GM19468 (cell line): ENCODE data around the gene HIBADH.
"Not testable (repeated sequence)": the region's sequence is repeated elsewhere in the genome, so short reads cannot be mapped to it uniquely, and the experiment has no call there.

Experiments
- ATAC-seq: cut with Tn5 transposase; IDR thresholded peaks from one replicate; pipeline ENCODE4 v1.9.1; 2021; ENCODE audit warnings: mild to moderate bottlenecking, moderate library complexity, moderate number of reproducible peaks; ENCODE audit not compliant: unreplicated experiment; ENCODE audit errors: extremely low read depth

The HIBADH gene

DNA sequence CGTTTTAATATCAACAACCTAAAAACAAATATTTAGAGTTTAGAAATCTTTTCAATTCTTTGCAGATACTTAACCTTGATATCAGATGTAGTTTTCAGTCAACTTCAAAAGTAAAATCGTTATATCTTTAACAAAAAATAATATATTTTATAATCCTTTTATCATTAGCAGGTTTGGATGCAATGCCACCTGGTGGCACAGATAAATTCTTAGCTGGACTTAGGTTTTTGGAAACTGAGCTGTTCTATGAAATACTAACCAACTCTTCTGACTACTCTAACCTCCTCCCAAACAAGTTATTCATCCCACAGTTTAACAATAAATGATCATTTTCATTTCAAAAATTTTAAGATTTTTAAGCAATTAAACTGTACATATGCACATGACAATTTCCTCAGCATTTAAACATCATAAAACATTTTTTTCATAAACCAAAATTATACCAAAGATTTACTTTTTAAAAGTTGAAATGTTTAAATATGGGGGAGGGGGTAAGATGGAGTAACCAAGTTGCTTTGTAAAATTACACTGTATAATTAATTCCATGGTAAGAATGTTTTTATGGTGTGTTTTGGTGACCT is 56.9 kb downstream of the HIBADH start:
- no peak for ATAC-seq

DNA sequence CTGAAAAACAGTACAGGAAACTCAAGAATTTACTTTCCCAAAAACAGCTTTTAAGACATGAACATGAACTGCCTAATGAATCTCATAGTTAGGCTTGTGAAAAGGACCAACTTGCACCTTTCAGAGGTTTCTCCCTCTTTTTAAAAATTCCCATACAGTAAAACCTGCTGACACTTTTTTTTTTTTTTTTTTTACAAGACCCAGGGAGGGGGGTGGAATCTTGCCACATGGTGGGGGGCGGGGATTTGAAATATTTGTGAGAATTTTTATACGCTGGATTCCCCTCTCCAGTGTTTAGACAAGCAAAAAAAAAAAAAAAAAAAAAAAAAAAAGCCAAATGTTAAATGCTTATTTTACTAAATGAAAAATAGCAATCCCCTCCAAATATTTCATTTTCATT is 57.4 kb downstream of the HIBADH start:
- ATAC-seq = no peak

DNA sequence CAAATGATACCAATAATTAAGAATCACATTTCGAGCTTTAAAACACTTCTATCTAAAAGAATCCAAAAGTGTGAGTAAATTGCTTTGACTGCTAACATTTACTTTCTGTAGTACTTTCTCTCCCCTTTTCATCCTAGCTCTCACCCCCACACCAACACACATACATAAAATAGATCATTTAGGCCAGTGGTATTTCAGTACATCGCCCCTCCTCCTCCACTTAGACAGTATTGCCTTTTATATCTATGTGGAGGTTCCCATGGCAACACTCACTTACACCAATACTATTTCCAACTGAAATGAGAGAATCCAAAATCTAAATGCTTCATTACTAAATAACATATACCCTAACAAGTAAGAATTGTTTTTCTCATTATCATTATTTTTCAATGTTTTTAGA is 58.9 kb downstream of the HIBADH start:
- no peak for ATAC-seq

DNA sequence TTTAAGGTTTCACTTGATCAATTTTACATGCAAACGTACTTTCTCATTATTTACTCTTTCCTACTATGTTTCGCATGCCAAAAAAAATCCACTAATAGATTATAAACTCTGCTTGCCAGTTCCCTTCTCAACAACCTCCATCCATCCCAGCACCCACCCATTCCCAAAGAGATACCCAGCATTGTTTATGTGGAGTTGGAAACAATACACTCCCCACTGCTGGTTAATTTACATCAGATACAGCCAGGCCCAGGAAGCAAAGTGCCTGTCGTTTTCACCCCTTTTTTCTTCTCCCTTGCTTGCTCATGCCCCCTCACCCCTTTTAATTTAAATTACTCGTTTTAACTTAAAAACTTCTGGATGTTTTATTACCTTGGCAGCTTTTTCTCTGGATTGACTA is 59.9 kb downstream of the HIBADH start:
- no peak for ATAC-seq

DNA sequence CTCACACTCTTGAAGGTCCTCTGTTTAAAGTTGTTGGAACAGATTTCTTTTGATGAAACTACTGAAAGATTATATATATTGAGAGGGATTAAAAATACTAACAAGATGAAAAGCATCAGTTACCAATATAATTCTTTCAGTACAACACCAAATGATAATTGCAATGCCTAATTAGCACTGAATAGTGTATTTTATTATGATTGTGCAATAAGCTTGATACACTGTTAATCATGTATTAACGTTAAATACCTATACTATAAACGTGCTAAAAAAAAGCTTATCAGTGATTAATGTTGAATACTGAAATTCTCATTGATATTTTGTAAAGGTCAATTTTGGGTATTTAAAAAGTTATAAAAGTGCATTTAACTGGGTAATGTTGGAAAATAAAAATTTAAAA is 61.5 kb downstream of the HIBADH start:
- ATAC-seq = no peak

DNA sequence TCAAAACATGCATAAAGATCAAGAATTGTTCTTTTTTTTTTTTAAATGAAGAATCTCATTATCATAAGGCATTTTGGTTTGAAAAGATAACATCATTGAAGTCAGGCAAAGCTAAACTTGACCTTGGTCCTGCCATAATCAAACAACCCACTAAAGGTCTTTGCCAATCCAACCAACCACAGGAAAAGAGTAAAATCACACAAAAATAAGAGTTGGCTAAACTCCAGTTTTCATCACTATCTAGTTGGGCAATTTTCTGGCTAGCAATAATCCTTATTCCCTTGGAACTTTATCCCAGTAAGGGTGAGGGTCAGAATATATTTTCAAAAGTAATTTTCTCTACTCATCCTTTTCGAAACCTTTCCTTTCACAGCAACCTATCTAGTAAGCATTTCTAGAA is 62.4 kb downstream of the HIBADH start:
- no peak for ATAC-seq

DNA sequence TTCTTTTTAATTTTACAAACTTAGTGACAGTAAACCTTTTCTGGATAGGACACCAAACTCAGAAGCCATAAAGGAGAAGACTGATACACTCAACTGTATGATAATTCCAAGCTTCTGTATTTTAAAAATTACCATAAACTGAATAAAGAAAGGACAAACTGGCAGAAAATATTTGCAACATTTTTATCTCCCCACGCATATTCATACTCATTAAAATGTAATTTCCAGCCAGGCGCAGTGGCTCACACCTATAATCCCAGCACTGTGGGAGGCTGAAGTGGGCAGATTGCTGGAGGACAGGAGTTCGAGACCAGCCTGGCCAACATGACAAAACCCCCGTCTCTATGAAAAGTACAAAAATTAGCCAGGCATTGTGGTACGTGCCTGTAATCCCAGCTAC is 67.7 kb downstream of the HIBADH start:
- ATAC-seq = no peak

DNA sequence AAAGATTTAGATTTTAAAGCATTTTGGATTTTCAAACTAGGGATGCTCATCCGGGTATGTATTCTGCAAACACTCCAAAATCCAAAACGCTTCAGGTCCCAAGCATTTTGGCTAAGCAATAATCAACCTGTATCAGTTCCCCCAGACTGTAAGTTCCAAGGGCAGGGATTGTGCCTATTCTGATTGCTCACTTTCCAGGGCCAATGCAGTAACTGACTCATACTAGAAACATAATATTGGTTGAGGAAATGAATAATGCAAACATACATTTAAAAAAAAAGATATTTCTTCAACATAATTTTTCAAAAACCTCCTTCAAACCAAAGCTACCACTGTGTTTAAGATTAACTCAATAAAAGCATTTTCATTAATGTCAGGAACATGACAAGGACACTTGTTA is 69.5 kb downstream of the HIBADH start:
- ATAC-seq = no peak

DNA sequence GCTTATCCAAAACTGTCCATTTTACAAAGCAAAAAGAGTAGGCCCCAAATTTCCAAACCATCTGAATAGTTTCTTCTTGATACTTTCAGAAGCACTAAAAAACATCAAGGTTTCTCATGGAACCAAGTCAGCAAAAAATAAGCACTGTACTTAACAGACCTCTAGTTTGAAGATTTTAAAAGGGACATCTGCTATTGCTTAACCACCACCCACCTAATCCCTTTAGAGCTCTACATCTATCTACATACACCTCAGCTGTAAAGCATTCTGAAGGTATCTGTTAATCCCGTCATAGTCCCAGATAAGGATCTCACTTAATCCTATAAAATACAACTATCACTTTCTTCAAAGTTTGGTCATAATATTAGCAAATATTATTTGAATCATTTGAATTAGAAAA is 72.3 kb downstream of the HIBADH start:
- ATAC-seq = no peak

DNA sequence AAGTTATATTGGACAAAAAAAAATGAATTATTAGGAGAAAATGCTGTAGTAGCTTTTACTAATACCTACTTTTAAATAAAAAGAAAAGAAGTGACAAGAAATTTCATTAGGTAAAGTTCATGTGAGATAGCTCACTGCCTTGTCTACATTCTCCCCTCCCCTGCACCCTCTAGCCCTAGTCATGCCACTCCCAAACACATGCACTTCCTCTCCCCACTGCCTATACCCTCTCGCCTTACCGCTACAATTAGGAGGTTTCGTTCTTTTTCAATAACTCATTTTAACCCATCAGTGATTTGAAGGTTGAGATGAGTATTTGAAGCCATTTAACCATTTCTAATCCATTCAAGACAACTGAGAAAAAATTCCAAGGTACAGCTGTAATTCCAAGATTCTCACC is 75.3 kb downstream of the HIBADH start:
- ATAC-seq = no peak

DNA sequence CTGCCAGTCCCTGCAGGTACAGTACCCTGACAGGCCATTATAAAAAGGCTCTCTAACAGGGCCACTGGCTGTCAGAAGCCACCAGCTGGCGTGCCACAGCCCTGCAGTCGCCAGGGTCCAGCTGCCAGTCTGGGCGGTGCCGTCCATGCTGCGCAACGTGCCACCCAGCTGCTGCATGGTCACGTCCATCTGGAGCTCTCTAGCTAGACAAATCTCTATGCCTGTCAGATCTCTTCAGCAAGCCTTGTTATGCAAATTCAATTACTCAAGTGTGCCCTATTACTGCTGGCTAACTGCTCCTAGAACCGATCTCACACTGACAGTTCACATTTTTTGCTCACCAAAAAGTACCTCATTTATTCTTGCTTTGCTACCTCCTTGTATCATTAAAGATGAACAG is 75.9 kb downstream of the HIBADH start:
- ATAC-seq = peak; percentile 91

DNA sequence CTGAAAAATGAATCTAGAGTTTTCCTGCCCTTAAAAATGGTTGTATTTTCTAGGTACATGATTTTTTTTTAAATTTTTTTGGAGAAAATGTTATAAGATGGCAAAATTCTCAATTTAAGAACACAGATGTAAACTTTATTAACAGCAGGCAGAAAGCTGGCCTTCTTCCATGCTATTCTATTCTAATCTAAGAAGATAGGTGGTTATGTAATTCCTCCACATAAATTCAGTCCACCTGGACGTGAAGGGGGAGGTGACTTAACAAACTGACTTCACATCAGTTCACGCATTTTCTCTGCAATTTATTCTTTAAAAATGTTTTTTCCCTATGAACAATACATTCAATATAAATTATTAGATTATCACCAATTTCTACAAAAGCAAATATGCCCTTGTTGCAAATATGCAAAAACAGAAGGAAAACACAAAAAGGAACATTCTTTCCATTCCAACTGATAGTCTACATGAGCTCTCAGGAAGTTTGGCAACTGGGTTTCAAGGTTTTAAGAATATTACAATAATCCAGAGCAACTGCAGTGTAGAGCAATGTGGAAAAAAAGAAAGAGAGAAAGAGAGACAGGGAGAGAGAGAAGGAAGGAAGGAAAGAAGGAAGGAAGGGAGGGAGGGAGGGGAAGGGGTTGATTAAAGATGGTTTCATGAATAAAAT is 76.8 kb downstream of the HIBADH start:
- ATAC-seq = no peak

DNA sequence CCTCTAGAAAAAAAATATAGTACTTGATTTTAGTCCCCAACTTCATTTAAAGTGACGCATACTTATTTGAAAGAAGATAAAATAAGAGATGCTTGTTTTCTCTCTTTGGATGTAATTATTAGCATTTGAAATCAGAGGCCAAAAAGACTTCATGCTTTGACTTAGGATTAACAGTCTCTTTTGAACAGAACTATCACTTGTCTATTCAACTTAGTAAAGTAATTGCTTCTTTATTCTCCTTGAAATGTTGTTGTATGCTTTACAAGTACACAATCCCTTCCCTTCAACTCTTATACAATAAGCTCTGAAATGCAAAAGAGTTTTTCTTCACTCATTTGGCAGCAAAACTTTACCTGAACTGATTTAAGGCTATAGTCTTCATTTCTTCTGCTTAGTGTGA is 80.8 kb downstream of the HIBADH start:
- ATAC-seq = no peak

DNA sequence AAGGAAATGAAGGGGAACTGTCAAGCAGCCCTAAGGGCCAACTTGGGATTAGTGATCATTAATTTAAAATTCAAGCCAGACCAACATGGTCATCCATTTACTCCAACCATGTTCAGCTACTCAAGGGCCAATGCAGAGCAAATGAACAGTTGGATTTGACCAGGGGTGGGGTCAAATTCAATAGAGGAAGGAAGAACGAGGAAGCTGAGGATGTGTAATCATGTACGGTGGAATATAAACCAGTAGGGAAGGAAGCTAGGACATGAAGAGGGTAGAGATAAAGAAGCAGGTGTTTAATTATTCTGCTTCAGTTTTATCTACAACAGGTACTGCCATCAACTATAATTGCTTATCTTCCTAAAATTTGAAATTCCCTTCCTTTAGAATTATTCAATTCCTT is 81.6 kb downstream of the HIBADH start:
- ATAC-seq = no peak

DNA sequence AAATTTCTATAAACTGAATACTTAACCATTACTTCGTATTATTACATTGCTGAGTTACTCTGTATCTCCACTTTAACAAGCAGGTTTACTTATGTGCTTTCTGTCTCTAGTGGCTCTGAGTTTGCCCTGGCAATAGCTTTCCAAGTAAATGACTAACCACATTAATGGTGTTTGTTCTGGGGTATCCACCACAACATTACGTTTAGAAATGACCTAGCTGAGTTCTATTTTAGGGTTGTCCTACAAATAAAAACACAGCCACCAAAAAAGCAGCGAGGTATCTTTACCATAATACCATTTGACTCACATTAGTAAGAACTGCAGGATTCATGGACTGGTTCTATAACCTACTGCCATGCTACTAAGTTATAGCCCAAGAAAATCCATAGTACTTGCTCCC is 83.1 kb downstream of the HIBADH start:
- no peak for ATAC-seq

DNA sequence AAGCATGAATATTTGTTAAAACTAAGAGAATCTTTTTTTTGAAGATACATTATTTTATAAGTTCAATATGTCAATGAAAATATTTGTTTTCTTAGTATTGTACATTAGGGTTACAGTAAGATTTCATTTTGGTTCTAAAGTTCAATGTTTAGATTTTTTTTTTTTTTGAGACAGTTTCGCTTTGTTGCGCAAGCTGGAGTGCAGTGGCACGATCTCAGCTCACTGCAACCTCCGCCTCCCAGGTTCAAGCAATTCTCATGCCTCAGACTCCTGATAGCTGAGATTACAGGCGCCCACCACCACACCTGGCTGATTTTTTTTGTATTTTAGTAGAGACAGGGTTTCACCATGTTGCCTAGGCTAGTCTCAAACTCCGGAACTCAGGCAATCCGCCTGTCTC is 84.5 kb downstream of the HIBADH start:
- not testable (repeated sequence) for ATAC-seq

DNA sequence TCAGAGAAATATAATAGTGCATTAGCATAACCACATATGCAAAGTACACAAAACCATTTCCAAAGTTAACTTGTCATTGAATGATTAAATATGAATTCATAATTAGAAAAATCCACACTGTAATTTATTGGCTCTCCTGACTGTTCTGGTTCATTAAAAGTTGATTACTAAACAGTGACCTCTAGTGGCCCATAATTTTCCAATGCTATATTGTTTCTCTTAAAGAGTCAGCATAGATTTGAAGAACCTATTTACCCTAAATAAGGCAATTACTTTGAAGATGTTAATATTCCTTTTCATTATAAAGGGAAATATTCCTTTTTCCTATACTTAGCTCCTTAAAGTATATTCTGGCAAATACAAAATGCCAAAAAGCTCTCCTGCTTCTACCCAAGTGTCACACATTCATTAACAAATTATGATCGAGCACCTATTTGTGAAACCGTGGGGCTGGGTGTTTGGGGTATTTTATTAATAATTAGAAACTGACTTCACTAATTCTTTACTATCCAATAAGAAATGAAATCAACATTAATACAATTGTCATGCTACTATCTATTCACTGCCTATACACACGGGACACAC is 86.2 kb downstream of the HIBADH start:
- ATAC-seq = no peak

DNA sequence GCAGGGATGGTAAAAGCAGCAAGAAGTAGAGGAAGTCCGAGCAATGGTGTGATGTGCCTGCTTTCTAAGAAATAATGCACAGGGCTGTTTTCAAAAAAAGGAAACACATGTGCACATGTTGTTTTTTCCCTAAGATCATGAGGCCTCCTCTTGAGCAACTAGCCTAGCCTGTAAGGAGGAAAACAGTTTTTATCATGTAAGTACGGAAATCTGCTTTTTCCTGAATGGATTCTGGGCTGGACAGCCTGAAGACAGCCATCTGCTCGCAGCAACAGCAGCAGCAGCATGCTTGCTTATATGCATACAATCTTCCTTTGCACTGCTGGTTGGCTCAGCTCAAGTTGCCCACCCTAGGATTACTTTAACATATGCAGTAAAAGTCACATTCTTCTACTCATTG is 87.1 kb downstream of the HIBADH start:
- no peak for ATAC-seq

DNA sequence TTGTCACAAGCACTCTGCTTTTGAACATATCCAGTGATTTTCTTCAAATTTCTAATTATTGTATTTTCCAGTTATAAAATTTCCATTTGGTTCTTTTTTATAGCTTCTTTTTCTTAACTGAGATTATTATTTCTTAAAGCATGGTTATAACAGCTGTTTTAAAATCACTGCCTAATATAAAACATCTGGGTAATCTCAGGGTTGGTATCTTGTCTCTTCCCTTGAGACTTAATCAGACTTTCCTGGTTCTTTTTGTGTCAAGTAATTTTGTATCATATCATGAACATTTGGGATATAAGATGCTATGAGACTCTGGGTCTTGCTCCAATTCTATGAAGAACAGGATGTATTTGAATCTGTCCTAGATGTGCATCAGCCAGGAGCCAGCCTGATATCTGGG is 93.6 kb downstream of the HIBADH start:
- ATAC-seq = no peak

DNA sequence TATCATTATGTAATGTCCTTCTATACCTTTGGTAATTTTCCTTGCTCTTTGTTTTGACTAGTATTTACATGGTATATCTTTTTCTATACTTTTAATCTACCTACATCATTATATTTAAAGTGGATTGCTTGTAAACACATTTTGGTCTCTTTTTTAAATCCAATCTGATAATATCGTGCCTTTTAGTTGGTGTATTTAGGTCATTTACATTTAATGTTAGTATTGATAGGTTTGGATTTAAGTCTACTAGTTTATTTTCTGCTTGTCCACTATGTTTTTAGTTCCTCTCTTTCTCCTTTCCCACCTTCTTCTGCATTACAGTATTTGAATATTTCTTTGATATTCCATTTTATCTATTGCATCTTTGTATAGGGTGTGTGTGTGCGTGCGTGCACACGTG is 95.4 kb downstream of the HIBADH start:
- no peak for ATAC-seq

DNA sequence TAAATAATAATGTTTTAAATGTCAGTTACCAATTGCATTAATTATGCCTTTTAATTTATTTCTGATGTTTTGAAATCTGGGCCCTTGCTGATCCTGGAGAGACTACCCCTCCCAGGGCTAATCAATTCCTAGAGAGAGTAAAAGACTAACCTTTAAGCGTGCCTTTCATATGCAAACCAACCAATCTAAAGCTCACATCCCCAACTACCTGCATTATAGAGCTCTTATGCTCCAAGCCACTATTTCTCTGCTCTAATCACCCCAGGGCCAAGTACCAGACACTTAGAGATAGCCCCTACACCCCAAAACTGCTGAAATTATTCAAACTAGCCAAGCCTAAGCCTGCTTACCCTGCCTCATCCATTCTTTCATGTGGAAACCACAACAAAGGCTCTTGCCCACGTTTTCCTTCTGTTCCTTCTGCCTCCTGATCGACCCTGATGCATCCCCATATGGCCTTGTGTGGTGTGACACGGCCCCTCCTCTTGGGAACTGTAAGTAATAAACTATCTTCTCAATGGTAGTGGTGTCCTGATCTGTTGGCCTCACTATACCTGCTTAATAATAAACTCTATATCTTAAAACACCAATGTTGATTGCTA is 97.7 kb downstream of the HIBADH start:
- ATAC-seq = no peak
